Adrenal gland (tissue), 12 donors: Measurements from ENCODE around the gene GHRH. TPM values are rescaled to one million over a fixed set of nuclear protein-coding genes. Genes with fewer than 3 reads are reported as not detected.

Experiments
- DNase-seq, 7 donors: peaks; one replicate each; pipeline ENCODE4 v3.0.0-alpha.2; 2019 to 2020
- H3K27ac ChIP-seq, 5 donors: fragments of 200-600 bp; sonication (generic) in 4 of 5; 1 replicate in 3 of 5; 2 replicates in 2 of 5; pipeline versions ENCODE4 v1.5.1 to v1.8.0; 2016 to 2020; ENCODE audit warnings: mild to moderate bottlenecking in 1 of 5
- H3K27me3 ChIP-seq: fragments of 200-600 bp; 2 replicates; pipeline ENCODE4 v1.8.0; 2021
- H3K36me3 ChIP-seq, 2 donors: fragments of 200-600 bp; replicated peaks in 1 of 2; 1 replicate in 1 of 2; 2 replicates in 1 of 2; pipeline versions ENCODE4 v1.5.1 to v1.8.0; 2018 to 2022
- H3K4me1 ChIP-seq, 2 donors: fragments of 200-600 bp; replicated peaks in 1 of 2; 1 replicate in 1 of 2; 2 replicates in 1 of 2; pipeline versions ENCODE4 v1.5.1 to v1.8.0; 2018 to 2021
- H3K4me3 ChIP-seq, 4 donors: fragments of 200-600 bp; sonication (generic) in 3 of 4; one replicate each; pipeline ENCODE4 v1.5.1; 2016 to 2018
- H3K9me3 ChIP-seq, 3 donors: fragments of 200-600 bp; sonication (generic) in 1 of 3; replicated peaks in 1 of 3; 1 replicate in 2 of 3; 2 replicates in 1 of 3; pipeline versions ENCODE4 v1.5.1 to v1.8.0; 2016 to 2021
- CTCF ChIP-seq, 6 experiments: fragments of 450-650 bp in 4 of 6; fragments of 200-600 bp in 2 of 6; sonication (generic) in 1 of 6; IDR thresholded peaks; 1 replicate in 5 of 6; 2 replicates in 1 of 6; pipeline versions ENCODE4 v1.5.1 to v1.8.0; 2016 to 2021; ENCODE audit warnings: antibody characterized with exemption in 6 of 6, mild to moderate bottlenecking in 2 of 6, moderate library complexity in 1 of 6
- POLR2A ChIP-seq, 2 donors: fragments of 450-650 bp; IDR thresholded peaks; one replicate each; pipeline ENCODE4 v1.6.1; 2017; ENCODE audit warnings: antibody characterized with exemption in 2 of 2, mild to moderate bottlenecking in 2 of 2, moderate library complexity in 1 of 2
- whole genome bisulfite sequencing, 4 donors: extraction: QIAGEN DNeasy Blood & Tissue Kit in 2 of 4; methylation state at CpG; one replicate each; pipeline versions ENCODE4 v1.1.5 to v1.1.7; 2013 to 2017; 5-methylcytosine and 5-hydroxymethylcytosine counted together
- intact Hi-C, 2 donors: fragments of 100-400 bp; cut with DNase I; formaldehyde crosslinking; loops; one replicate each; pipeline versions ENCODE4 v1.14.1 to v1.15.0; 2022 to 2023
- polyA plus RNA-seq, 3 donors: library from polyadenylated mRNA; stranded (reverse); fragments of 200-250 nt in 2 of 3; fragments of 350-450 nt in 1 of 3; fragmentation: Illumina TruSeq in 1 of 3; extraction: RNeasy Lipid Tissue Mini Kit (QIAGEN cat#74804) in 1 of 3; gene quantifications; one replicate each; pipeline ENCODE4 v1.2.3, GENCODE V29; 2013 to 2014
- total RNA-seq, 9 donors: library from RNA; depleted of rRNA in 4 of 9; stranded (reverse); fragments of >200 nt in 4 of 9; fragments of 120-200 nt in 1 of 9; fragmentation: NEBNext Ultra II Directional in 1 of 9; extraction: Animal tissue kit (Norgen Biotek cat#: 25700) in 1 of 9; gene quantifications; one replicate each; pipeline versions ENCODE4 v1.1.0 to v1.2.4, GENCODE V29; 2013 to 2023
- donor health status: healthy with polysubstance abuse.
- donor health status: Bipolar disorder and iron deficiency.
- donor health status: DM: yes; HTN: yes; CAD: no.
- donor health status: DM: no; HTN: no; CAD: no.
- donor health status: DM: no; HTN: no; CAD: no.
- donor health status: DM: yes; HTN: yes; CAD: no.

Gene GHRH
- total and polyA plus RNA-seq, 12 donors, result 0.91 to 26.1 TPM; not detected in 10

GRCh38 chr20:37308086-37309050 lies 46.8 kb upstream of the GHRH start:
- WGBS, 4 donors, result 86 to 94% (median 90%) methylated on average over 7 to 8 of the region's 8 CpGs
- Histone ChIP-seq H3K4me3 (no peak overlapping the region), H3K4me1 (peaks cover 0 to 18% of the 10 kb centered on the region in 2 donors), H3K9me3 (no peaks in the 10 kb centered on the region), H3K36me3 (peaks cover 0 to 5% of the 10 kb centered on the region in 2 donors), H3K27ac (peak overlapping the region in 1 of 5 donors; percentile 10), H3K27me3 (no peaks in the 10 kb centered on the region)
- intact Hi-C loops, result no loop called here
- peak in 1 of 7 donors; percentile 55 for DNase-seq
- TF ChIP-seq POLR2A (IDR thresholded peaks at IDR 0.05) (no peak), CTCF (IDR thresholded peaks at IDR 0.05) (no peak)

- intact Hi-C loops, result no loop called here
- Histone ChIP-seq H3K4me1 (peaks cover 0 to 16% of the 10 kb centered on the region in 2 donors), H3K27me3 (no peaks in the 10 kb centered on the region), H3K36me3 (peaks cover 0 to 23% of the 10 kb centered on the region in 2 donors), H3K4me3 (no peak overlapping the region), H3K9me3 (no peaks in the 10 kb centered on the region), H3K27ac (no peak overlapping the region)
- TF ChIP-seq POLR2A (IDR thresholded peaks at IDR 0.05) (no peak), CTCF (IDR thresholded peaks at IDR 0.05) (no peak)
- peak in 1 of 7 donors; percentile 15 for DNase-seq
- 73 to 80% (median 75%) methylated on average over 3 of the region's 3 CpGs for WGBS, 4 donors
Measured at GRCh38 chr20:37305839-37306238, 44.2 kb upstream of the GHRH start.

- intact Hi-C loops, result no loop called here
- TF ChIP-seq POLR2A (IDR thresholded peaks at IDR 0.05) (no peak), CTCF (IDR thresholded peaks at IDR 0.05) (no peak)
- Histone ChIP-seq H3K27me3 (no peaks in the 10 kb centered on the region), H3K4me1 (peaks cover 0 to 9% of the 10 kb centered on the region in 2 donors), H3K9me3 (no peaks in the 10 kb centered on the region), H3K27ac (no peak overlapping the region), H3K36me3 (peaks cover 0 to 23% of the 10 kb centered on the region in 2 donors), H3K4me3 (no peak overlapping the region)
- peak in 1 of 7 donors; percentile 49 for DNase-seq
- 83 to 88% (median 85%) methylated on average over 6 of the region's 6 CpGs for WGBS, 4 donors
Measured at GRCh38 chr20:37305079-37305478, 43.5 kb upstream of the GHRH start.

- no peak overlapping the region for H3K27ac ChIP-seq
- intact Hi-C loops, result no loop called here
- no peaks in the 10 kb centered on the region for H3K4me1 ChIP-seq
- H3K27me3 ChIP-seq, result no peaks in the 10 kb centered on the region
- peak in 1 of 7 donors; percentile 25 for DNase-seq
- H3K36me3 ChIP-seq, result peaks cover 0 to 23% of the 10 kb centered on the region in 2 donors
- H3K4me3 ChIP-seq, result no peak overlapping the region
- WGBS, 4 donors, result 92 to 94% (median 93%) methylated on average over 4 of the region's 4 CpGs
- no peak for TF ChIP-seq CTCF (IDR thresholded peaks at IDR 0.05)
- TF ChIP-seq POLR2A (IDR thresholded peaks at IDR 0.05), result no peak
- no peaks in the 10 kb centered on the region for H3K9me3 ChIP-seq
Measured at GRCh38 chr20:37303637-37304036, 42.0 kb upstream of the GHRH start.
